ENCODE data around the gene TMEM121B. TPM values are rescaled to one million over a fixed set of nuclear protein-coding genes. Genes with fewer than 3 reads are reported as not detected.

Gene TMEM121B
- polyA plus RNA-seq, 1 of the 3 experiments (the other 2 are of a cell fraction), result 0.13 TPM

DNA sequence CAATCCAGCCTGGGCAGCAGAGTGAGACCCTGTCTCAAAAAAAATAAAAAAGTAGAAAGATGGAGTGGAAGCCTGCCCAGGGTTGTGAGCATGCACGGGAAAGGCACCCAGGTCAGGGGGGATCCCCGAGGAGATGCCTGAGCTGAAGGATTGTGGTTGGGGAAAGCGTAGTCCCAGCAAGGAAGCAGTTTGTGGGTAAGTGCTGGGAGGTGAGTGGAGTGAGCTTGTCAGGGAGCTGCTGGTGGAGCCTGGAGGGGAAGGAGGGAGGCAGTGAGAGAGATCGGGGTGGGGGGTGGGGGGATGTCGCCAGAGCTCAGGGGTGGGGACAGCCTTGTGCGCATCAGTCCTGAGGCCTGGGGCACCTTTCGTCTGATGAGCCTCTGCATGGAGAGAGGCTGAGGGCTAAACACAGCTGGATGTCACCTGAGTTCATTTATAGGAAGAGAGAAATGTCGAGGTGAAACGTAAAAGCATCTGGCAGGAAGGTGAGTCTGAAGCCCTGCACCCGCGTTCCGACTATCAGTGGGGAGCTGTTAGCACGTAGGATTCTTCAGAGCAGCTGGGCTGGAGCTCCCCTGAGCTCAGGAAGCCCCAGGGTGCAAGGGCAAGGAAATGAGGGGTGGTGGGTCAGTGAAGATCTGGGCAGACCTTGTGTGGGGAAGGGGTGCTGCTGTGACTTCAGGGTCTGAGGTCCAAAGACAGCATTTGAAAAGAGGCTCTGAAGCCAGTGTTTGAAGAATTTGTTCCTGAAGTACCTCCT, 10.2 kb downstream of the TMEM121B start:
- Histone ChIP-seq H3K27me3 (ENCODE audit: insufficient read depth) (no peaks in the 10 kb centered on the region), H3K4me1 (ENCODE audit: control insufficient read depth in 1 of 2, insufficient read depth in 2 of 2, low read depth in 1 of 2, low read length in 1 of 2) (no peaks in the 10 kb centered on the region), H3K79me2 (ENCODE audit: insufficient read depth) (no peaks in the 10 kb centered on the region), H3K4me2 (no peak overlapping the region), H3K36me3 (replicated peaks in 1 of 2; ENCODE audit: control insufficient read depth in 1 of 2, insufficient read depth in 2 of 2, low read length in 1 of 2) (no peaks in the 10 kb centered on the region), H3K9me3 (no peaks in the 10 kb centered on the region), H3K9ac (no peak overlapping the region), H2AFZ (ENCODE audit: low read depth) (no peak overlapping the region), H3K27ac (ENCODE audit: low read depth in 2 of 2, low read length in 1 of 2) (no peak overlapping the region), H3K4me3 (ENCODE audit: low read depth in 2 of 2, low read length in 1 of 2) (no peak overlapping the region), H4K20me1 (ENCODE audit: insufficient read depth) (no peaks in the 10 kb centered on the region), H3K9me2 (no peaks in the 10 kb centered on the region), H3F3A (replicated peaks; ENCODE audit: insufficient read depth) (no peaks in the 10 kb centered on the region)
- no peak for DNase-seq
- no peak for TF ChIP-seq SMC3 (IDR thresholded peaks at IDR 0.05; ENCODE audit: low read depth, low read length)
- TF ChIP-seq RCOR1 (IDR thresholded peaks at IDR 0.05; ENCODE audit: low read length), result no peak
- no peak for TF ChIP-seq RFX5 (IDR thresholded peaks at IDR 0.05; ENCODE audit: low read length)
- TF ChIP-seq EZH2phosphoT487 (IDR thresholded peaks at IDR 0.05; ENCODE audit: borderline replicate concordance, low read depth), result no peak
- no peak for TF ChIP-seq RXRA (IDR thresholded peaks at IDR 0.05; ENCODE audit: borderline replicate concordance, low read depth)
- TF ChIP-seq GABPA (IDR thresholded peaks at IDR 0.05; ENCODE audit: low read depth), result no peak
- 37% methylated on average over 13 of the region's 13 CpGs for WGBS (ENCODE audit: low lambda C conversion rate)
- ChIA-PET POLR2A (no interaction called here), CTCF (interaction anchor here (0.7 to 2.7 kb wide), 8 partner anchors 9 to 407 kb away, joined by 3 to 15 read pairs (median 4); partner anchors contain the start of gene TMEM121B)

DNA sequence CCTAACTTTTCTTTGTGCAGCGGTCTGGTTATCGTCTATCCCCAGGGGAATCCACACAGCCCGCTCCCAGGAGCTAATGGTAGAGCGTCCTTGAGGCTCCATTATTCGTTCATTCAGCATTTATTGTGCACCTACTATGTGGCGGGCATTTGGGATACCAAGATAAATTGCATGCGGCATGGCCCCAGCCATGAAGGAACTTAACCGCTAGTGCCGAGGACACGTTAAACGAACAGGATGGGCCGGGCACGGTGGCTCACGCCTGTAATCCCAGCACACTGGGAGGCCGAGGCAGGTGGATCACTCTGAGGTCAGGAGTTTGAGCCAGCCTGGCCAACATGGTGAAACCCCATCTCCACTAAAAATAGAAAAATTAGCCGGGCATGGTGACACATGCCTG, 11.2 kb downstream of the TMEM121B start:
- H4K20me1 ChIP-seq (ENCODE audit: insufficient read depth), result no peaks in the 10 kb centered on the region
- ChIA-PET CTCF (interaction anchor here (1.2 to 1.6 kb wide), 4 partner anchors 11 to 407 kb away, joined by 3 to 5 read pairs (median 4); partner anchors contain the start of gene TMEM121B), POLR2A (no interaction called here)
- H3K27me3 ChIP-seq (ENCODE audit: insufficient read depth), result no peaks in the 10 kb centered on the region
- H3K9ac ChIP-seq, result no peak overlapping the region
- DNase-seq, result no peak
- no peak overlapping the region for H3K4me2 ChIP-seq
- H3F3A ChIP-seq (replicated peaks; ENCODE audit: insufficient read depth), result no peaks in the 10 kb centered on the region
- H3K9me2 ChIP-seq, result no peaks in the 10 kb centered on the region
- no peak overlapping the region for H2AFZ ChIP-seq (ENCODE audit: low read depth)
- WGBS (ENCODE audit: low lambda C conversion rate), result 53% methylated on average over 15 of the region's 16 CpGs
- H3K27ac ChIP-seq (ENCODE audit: low read depth in 2 of 2, low read length in 1 of 2), result no peak overlapping the region
- no peaks in the 10 kb centered on the region for H3K4me1 ChIP-seq (ENCODE audit: control insufficient read depth in 1 of 2, insufficient read depth in 2 of 2, low read depth in 1 of 2, low read length in 1 of 2)
- no peaks in the 10 kb centered on the region for H3K9me3 ChIP-seq
- no peak overlapping the region for H3K4me3 ChIP-seq (ENCODE audit: low read depth in 2 of 2, low read length in 1 of 2)
- H3K36me3 ChIP-seq (replicated peaks in 1 of 2; ENCODE audit: control insufficient read depth in 1 of 2, insufficient read depth in 2 of 2, low read length in 1 of 2), result no peaks in the 10 kb centered on the region
- no peaks in the 10 kb centered on the region for H3K79me2 ChIP-seq (ENCODE audit: insufficient read depth)
- TF ChIP-seq, protein P1, sequence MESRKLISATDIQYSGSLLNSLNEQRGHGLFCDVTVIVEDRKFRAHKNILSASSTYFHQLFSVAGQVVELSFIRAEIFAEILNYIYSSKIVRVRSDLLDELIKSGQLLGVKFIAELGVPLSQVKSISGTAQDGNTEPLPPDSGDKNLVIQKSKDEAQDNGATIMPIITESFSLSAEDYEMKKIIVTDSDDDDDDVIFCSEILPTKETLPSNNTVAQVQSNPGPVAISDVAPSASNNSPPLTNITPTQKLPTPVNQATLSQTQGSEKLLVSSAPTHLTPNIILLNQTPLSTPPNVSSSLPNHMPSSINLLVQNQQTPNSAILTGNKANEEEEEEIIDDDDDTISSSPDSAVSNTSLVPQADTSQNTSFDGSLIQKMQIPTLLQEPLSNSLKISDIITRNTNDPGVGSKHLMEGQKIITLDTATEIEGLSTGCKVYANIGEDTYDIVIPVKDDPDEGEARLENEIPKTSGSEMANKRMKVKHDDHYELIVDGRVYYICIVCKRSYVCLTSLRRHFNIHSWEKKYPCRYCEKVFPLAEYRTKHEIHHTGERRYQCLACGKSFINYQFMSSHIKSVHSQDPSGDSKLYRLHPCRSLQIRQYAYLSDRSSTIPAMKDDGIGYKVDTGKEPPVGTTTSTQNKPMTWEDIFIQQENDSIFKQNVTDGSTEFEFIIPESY (IDR thresholded peaks at IDR 0.05; ENCODE audit: borderline replicate concordance, low read depth), result no peak
- TF ChIP-seq, protein P2, sequence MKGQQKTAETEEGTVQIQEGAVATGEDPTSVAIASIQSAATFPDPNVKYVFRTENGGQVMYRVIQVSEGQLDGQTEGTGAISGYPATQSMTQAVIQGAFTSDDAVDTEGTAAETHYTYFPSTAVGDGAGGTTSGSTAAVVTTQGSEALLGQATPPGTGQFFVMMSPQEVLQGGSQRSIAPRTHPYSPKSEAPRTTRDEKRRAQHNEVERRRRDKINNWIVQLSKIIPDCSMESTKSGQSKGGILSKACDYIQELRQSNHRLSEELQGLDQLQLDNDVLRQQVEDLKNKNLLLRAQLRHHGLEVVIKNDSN (IDR thresholded peaks at IDR 0.05; ENCODE audit: borderline replicate concordance, low read depth), result no peak
- TF ChIP-seq ELF1 (IDR thresholded peaks at IDR 0.05) (no peak), NFIC (IDR thresholded peaks at IDR 0.05; ENCODE audit: borderline replicate concordance) (no peak), YY1 (IDR thresholded peaks at IDR 0.05; ENCODE audit: low read depth) (no peak), FOXM1 (IDR thresholded peaks at IDR 0.05; ENCODE audit: low read depth) (no peak), EZH2phosphoT487 (IDR thresholded peaks at IDR 0.05; ENCODE audit: borderline replicate concordance, low read depth) (no peak), POLR2AphosphoS5 (IDR thresholded peaks at IDR 0.05; ENCODE audit: low read depth, low read length) (no peak), RFX5 (IDR thresholded peaks at IDR 0.05; ENCODE audit: low read length) (no peak), RAD21 (IDR thresholded peaks at IDR 0.05; ENCODE audit: low read length) (no peak), JUND (IDR thresholded peaks at IDR 0.05) (no peak), SMC3 (IDR thresholded peaks at IDR 0.05; ENCODE audit: low read depth, low read length) (no peak), CHD2 (IDR thresholded peaks at IDR 0.05; ENCODE audit: low read length, partially characterized antibody) (no peak), FOSL2 (IDR thresholded peaks at IDR 0.05; ENCODE audit: borderline replicate concordance, low read depth) (no peak), GABPA (IDR thresholded peaks at IDR 0.05; ENCODE audit: low read depth) (no peak)
- TF ChIP-seq, protein P3, sequence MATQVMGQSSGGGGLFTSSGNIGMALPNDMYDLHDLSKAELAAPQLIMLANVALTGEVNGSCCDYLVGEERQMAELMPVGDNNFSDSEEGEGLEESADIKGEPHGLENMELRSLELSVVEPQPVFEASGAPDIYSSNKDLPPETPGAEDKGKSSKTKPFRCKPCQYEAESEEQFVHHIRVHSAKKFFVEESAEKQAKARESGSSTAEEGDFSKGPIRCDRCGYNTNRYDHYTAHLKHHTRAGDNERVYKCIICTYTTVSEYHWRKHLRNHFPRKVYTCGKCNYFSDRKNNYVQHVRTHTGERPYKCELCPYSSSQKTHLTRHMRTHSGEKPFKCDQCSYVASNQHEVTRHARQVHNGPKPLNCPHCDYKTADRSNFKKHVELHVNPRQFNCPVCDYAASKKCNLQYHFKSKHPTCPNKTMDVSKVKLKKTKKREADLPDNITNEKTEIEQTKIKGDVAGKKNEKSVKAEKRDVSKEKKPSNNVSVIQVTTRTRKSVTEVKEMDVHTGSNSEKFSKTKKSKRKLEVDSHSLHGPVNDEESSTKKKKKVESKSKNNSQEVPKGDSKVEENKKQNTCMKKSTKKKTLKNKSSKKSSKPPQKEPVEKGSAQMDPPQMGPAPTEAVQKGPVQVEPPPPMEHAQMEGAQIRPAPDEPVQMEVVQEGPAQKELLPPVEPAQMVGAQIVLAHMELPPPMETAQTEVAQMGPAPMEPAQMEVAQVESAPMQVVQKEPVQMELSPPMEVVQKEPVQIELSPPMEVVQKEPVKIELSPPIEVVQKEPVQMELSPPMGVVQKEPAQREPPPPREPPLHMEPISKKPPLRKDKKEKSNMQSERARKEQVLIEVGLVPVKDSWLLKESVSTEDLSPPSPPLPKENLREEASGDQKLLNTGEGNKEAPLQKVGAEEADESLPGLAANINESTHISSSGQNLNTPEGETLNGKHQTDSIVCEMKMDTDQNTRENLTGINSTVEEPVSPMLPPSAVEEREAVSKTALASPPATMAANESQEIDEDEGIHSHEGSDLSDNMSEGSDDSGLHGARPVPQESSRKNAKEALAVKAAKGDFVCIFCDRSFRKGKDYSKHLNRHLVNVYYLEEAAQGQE (IDR thresholded peaks at IDR 0.05; ENCODE audit: low read depth, low read length), result no peak
- TF ChIP-seq, protein P4, sequence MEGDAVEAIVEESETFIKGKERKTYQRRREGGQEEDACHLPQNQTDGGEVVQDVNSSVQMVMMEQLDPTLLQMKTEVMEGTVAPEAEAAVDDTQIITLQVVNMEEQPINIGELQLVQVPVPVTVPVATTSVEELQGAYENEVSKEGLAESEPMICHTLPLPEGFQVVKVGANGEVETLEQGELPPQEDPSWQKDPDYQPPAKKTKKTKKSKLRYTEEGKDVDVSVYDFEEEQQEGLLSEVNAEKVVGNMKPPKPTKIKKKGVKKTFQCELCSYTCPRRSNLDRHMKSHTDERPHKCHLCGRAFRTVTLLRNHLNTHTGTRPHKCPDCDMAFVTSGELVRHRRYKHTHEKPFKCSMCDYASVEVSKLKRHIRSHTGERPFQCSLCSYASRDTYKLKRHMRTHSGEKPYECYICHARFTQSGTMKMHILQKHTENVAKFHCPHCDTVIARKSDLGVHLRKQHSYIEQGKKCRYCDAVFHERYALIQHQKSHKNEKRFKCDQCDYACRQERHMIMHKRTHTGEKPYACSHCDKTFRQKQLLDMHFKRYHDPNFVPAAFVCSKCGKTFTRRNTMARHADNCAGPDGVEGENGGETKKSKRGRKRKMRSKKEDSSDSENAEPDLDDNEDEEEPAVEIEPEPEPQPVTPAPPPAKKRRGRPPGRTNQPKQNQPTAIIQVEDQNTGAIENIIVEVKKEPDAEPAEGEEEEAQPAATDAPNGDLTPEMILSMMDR (IDR thresholded peaks at IDR 0.05), result no peak
